ENCODE results near the gene ANKS3.

ANKS3 gene

GRCh38 chr16:4746215-4746614 lies 12.1 kb upstream of the ANKS3 start:
- DNase-seq: no peak
- no peak overlapping the region for H2BK12ac ChIP-seq (ENCODE audit: low read length in 2 of 2)
- peaks cover 2% of the 10 kb centered on the region for H3K79me1 ChIP-seq (replicated peaks; ENCODE audit: low read length, poor library complexity, severe bottlenecking)
- no peak overlapping the region for H2AFZ ChIP-seq (ENCODE audit: low read depth, low read length)
- H2BK15ac ChIP-seq (ENCODE audit: low read depth, poor library complexity, severe bottlenecking): no peak overlapping the region
- H4K8ac ChIP-seq (ENCODE audit: low read length): no peak overlapping the region
- no peaks in the 10 kb centered on the region for H3K9me3 ChIP-seq (ENCODE audit: control insufficient read depth, low read length)
- no peak overlapping the region for H2AK5ac ChIP-seq (ENCODE audit: low read length, severe bottlenecking)
- H3K4me3 ChIP-seq (ENCODE audit: insufficient read depth in 1 of 2, low read depth in 1 of 2, low read length in 2 of 2): no peak overlapping the region
- H3K27ac ChIP-seq (ENCODE audit: low read length, poor library complexity, severe bottlenecking): no peak overlapping the region
- H3K36me3 ChIP-seq (ENCODE audit: control insufficient read depth in 1 of 2, insufficient read depth in 2 of 2, low read depth in 1 of 2, low read length in 2 of 2): peaks cover 10 to 31% of the 10 kb centered on the region in 2 experiments
- H3K4me1 ChIP-seq (ENCODE audit: control insufficient read depth, insufficient read depth, low read depth, low read length): peaks cover 5% of the 10 kb centered on the region
- H2BK120ac ChIP-seq (ENCODE audit: low read depth, low read length): no peak overlapping the region
- H3K4me2 ChIP-seq (ENCODE audit: low read length, poor library complexity, severe bottlenecking): no peak overlapping the region
- H4K91ac ChIP-seq (ENCODE audit: low read length): no peak overlapping the region
- no peaks in the 10 kb centered on the region for H3K27me3 ChIP-seq (ENCODE audit: control insufficient read depth in 1 of 2, insufficient read depth in 1 of 2, low read length in 2 of 2)
- no peak overlapping the region for H3K14ac ChIP-seq (ENCODE audit: low read length in 2 of 2)
- no peak overlapping the region for H3K23ac ChIP-seq (ENCODE audit: low read length in 2 of 2)
- 97% methylated on average over 8 of the region's 8 CpGs for WGBS
- H3K4ac ChIP-seq (ENCODE audit: low read depth in 1 of 2, low read length in 2 of 2): no peak overlapping the region
- H2BK5ac ChIP-seq (ENCODE audit: low read depth, low read length, poor library complexity, severe bottlenecking): no peak overlapping the region
- H3K9ac ChIP-seq (ENCODE audit: low read length): no peak overlapping the region
- H3K18ac ChIP-seq (ENCODE audit: low read depth in 1 of 2, low read length in 2 of 2): no peak overlapping the region

DNA sequence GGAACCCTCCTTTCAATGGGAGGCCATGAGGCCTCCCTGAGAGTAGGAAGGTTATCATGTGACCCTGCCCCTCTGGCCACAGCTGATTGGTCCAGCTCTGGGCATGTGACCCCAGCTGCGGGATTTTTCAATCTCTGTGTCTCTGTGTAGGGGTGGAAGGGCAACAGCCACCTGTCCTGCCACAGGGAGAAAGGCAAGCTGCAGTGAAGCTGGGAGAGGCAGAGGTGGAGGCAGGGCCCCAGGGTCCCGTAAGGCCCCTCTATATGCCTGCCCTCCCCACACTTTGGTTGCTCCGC lies 11.2 kb upstream of the ANKS3 start:
- no peaks in the 10 kb centered on the region for H3K27me3 ChIP-seq (ENCODE audit: control insufficient read depth in 1 of 2, insufficient read depth in 1 of 2, low read length in 2 of 2)
- peaks cover 2 to 25% of the 10 kb centered on the region in 2 experiments for H3K36me3 ChIP-seq (ENCODE audit: control insufficient read depth in 1 of 2, insufficient read depth in 2 of 2, low read depth in 1 of 2, low read length in 2 of 2)
- no peak overlapping the region for H3K18ac ChIP-seq (ENCODE audit: low read depth in 1 of 2, low read length in 2 of 2)
- DNase-seq: no peak
- WGBS: 100% methylated on average over 3 of the region's 3 CpGs
- H3K9ac ChIP-seq (ENCODE audit: low read length): no peak overlapping the region
- no peak overlapping the region for H3K4me3 ChIP-seq (ENCODE audit: insufficient read depth in 1 of 2, low read depth in 1 of 2, low read length in 2 of 2)
- no peak overlapping the region for H3K14ac ChIP-seq (ENCODE audit: low read length in 2 of 2)
- no peak overlapping the region for H2BK12ac ChIP-seq (ENCODE audit: low read length in 2 of 2)
- H4K8ac ChIP-seq (ENCODE audit: low read length): no peak overlapping the region
- no peak overlapping the region for H4K91ac ChIP-seq (ENCODE audit: low read length)
- H3K4me1 ChIP-seq (ENCODE audit: control insufficient read depth, insufficient read depth, low read depth, low read length): peaks cover 5% of the 10 kb centered on the region
- H3K27ac ChIP-seq (ENCODE audit: low read length, poor library complexity, severe bottlenecking): no peak overlapping the region
- H3K4ac ChIP-seq (ENCODE audit: low read depth in 1 of 2, low read length in 2 of 2): no peak overlapping the region
- peaks cover 2% of the 10 kb centered on the region for H3K79me1 ChIP-seq (replicated peaks; ENCODE audit: low read length, poor library complexity, severe bottlenecking)
- H3K9me3 ChIP-seq (ENCODE audit: control insufficient read depth, low read length): no peaks in the 10 kb centered on the region
- H2BK15ac ChIP-seq (ENCODE audit: low read depth, poor library complexity, severe bottlenecking): no peak overlapping the region
- H3K23ac ChIP-seq (ENCODE audit: low read length in 2 of 2): no peak overlapping the region
- H2AK5ac ChIP-seq (ENCODE audit: low read length, severe bottlenecking): no peak overlapping the region
- no peak overlapping the region for H3K4me2 ChIP-seq (ENCODE audit: low read length, poor library complexity, severe bottlenecking)
- H2BK120ac ChIP-seq (ENCODE audit: low read depth, low read length): no peak overlapping the region
- H2BK5ac ChIP-seq (ENCODE audit: low read depth, low read length, poor library complexity, severe bottlenecking): no peak overlapping the region
- no peak overlapping the region for H2AFZ ChIP-seq (ENCODE audit: low read depth, low read length)

DNA sequence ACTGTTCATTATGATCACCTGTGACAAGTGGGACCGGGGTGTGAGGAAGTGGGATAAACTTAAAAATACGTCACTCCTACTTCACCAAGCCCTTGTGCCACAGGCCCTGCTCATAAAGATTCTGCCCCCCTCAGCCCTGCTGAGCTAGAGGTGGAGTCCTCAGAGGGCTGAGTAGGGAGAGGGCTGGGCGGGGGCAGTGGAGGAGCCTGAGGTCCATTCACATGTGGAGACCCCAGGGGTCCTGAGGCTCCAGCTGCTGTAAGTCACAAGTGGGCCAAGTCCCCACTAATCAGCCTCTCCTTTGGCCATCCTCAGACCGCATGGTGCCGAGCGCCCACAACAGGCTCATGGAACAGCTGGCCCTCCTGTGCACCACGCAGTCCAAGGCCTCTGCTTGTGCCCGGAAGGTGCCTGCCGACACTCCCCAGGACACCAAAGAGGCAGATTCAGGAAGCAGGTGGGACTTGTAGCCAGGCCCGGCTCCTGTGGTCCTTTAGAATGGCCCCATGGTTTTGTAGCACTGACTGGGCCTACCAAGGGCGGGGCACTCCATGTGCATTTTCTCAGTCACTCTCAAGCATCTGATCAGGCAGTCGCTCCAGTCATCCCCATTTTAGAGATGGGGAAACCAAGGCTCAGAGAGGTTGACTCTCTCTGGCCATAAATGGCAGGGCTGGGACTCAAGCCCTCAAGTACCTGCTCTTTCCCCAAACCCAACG lies 10.6 kb upstream of the ANKS3 start:
- WGBS: 85% methylated on average over 11 of the region's 13 CpGs

DNA sequence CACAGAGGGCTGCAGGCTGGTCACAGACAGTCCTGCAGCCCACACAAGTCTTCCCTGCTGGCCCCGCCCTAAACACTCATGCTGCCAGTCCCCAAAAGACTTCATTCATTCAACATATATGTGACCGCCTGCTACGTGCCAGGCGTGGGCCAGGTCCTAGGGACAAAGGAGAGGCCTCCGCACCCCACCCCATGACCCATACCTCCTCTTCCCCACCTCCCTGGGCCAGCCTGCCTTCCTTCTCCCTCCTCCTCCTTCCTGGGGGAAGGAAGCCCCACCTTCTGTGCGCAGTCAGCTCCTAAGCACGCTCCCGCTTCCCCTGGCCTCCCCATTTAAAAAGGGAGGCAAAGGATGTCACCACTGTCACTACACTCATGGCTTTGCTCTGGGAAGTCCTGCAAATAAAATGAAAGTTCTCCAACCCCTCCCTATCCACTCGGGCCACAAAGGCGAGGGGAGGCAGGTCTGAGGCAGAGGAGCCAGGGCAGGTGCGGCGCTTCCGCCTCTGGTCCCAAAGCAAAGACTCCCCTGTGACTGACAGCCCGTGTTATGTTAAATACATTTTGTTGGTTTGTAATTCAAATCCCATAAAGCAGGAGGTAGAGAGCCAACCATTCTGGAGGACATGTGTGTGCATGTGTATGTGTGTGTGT lies 9.3 kb upstream of the ANKS3 start:
- H4K8ac ChIP-seq (ENCODE audit: low read length): peak overlapping the region; percentile 7
- H3K36me3 ChIP-seq (ENCODE audit: control insufficient read depth in 1 of 2, insufficient read depth in 2 of 2, low read depth in 1 of 2, low read length in 2 of 2): peaks cover 0 to 8% of the 10 kb centered on the region in 2 experiments
- no peak overlapping the region for H2BK12ac ChIP-seq (ENCODE audit: low read length in 2 of 2)
- no peak overlapping the region for H3K27ac ChIP-seq (ENCODE audit: low read length, poor library complexity, severe bottlenecking)
- peaks cover 5% of the 10 kb centered on the region for H3K4me1 ChIP-seq (ENCODE audit: control insufficient read depth, insufficient read depth, low read depth, low read length)
- no peak overlapping the region for H3K14ac ChIP-seq (ENCODE audit: low read length in 2 of 2)
- no peak overlapping the region for H2AK5ac ChIP-seq (ENCODE audit: low read length, severe bottlenecking)
- H4K91ac ChIP-seq (ENCODE audit: low read length): peak overlapping the region; percentile 2
- H2BK120ac ChIP-seq (ENCODE audit: low read depth, low read length): no peak overlapping the region
- no peaks in the 10 kb centered on the region for H3K9me3 ChIP-seq (ENCODE audit: control insufficient read depth, low read length)
- no peak overlapping the region for H2BK15ac ChIP-seq (ENCODE audit: low read depth, poor library complexity, severe bottlenecking)
- H3K18ac ChIP-seq (ENCODE audit: low read depth in 1 of 2, low read length in 2 of 2): no peak overlapping the region
- no peak overlapping the region for H2BK5ac ChIP-seq (ENCODE audit: low read depth, low read length, poor library complexity, severe bottlenecking)
- H3K23ac ChIP-seq (ENCODE audit: low read length in 2 of 2): no peak overlapping the region
- whole genome bisulfite sequencing: 63% methylated on average over 14 of the region's 14 CpGs
- H3K9ac ChIP-seq (ENCODE audit: low read length): peak overlapping the region; percentile 18
- H3K4me3 ChIP-seq (ENCODE audit: insufficient read depth in 1 of 2, low read depth in 1 of 2, low read length in 2 of 2): peak overlapping the region in 1 of 2 experiments; percentile 54
- H3K27me3 ChIP-seq (ENCODE audit: control insufficient read depth in 1 of 2, insufficient read depth in 1 of 2, low read length in 2 of 2): no peaks in the 10 kb centered on the region
- H3K4ac ChIP-seq (ENCODE audit: low read depth in 1 of 2, low read length in 2 of 2): no peak overlapping the region
- no peak overlapping the region for H3K4me2 ChIP-seq (ENCODE audit: low read length, poor library complexity, severe bottlenecking)
- H2AFZ ChIP-seq (ENCODE audit: low read depth, low read length): no peak overlapping the region
- H3K79me1 ChIP-seq (replicated peaks; ENCODE audit: low read length, poor library complexity, severe bottlenecking): no peaks in the 10 kb centered on the region
- no peak for DNase-seq

More for the DNA sequence above, 10.6 kb upstream of the ANKS3 start:
- peaks cover 5% of the 10 kb centered on the region for H3K4me1 ChIP-seq (ENCODE audit: control insufficient read depth, insufficient read depth, low read depth, low read length)
- H2AK5ac ChIP-seq (ENCODE audit: low read length, severe bottlenecking): no peak overlapping the region
- no peak overlapping the region for H2BK15ac ChIP-seq (ENCODE audit: low read depth, poor library complexity, severe bottlenecking)
- no peaks in the 10 kb centered on the region for H3K79me1 ChIP-seq (replicated peaks; ENCODE audit: low read length, poor library complexity, severe bottlenecking)
- no peak overlapping the region for H2AFZ ChIP-seq (ENCODE audit: low read depth, low read length)
- no peak overlapping the region for H3K4me3 ChIP-seq (ENCODE audit: insufficient read depth in 1 of 2, low read depth in 1 of 2, low read length in 2 of 2)
- H3K4me2 ChIP-seq (ENCODE audit: low read length, poor library complexity, severe bottlenecking): no peak overlapping the region
- H3K18ac ChIP-seq (ENCODE audit: low read depth in 1 of 2, low read length in 2 of 2): no peak overlapping the region
- no peak overlapping the region for H2BK5ac ChIP-seq (ENCODE audit: low read depth, low read length, poor library complexity, severe bottlenecking)
- H3K9me3 ChIP-seq (ENCODE audit: control insufficient read depth, low read length): no peaks in the 10 kb centered on the region
- H3K27me3 ChIP-seq (ENCODE audit: control insufficient read depth in 1 of 2, insufficient read depth in 1 of 2, low read length in 2 of 2): no peaks in the 10 kb centered on the region
- H2BK12ac ChIP-seq (ENCODE audit: low read length in 2 of 2): no peak overlapping the region
- peaks cover 0 to 20% of the 10 kb centered on the region in 2 experiments for H3K36me3 ChIP-seq (ENCODE audit: control insufficient read depth in 1 of 2, insufficient read depth in 2 of 2, low read depth in 1 of 2, low read length in 2 of 2)
- H3K23ac ChIP-seq (ENCODE audit: low read length in 2 of 2): no peak overlapping the region
- H2BK120ac ChIP-seq (ENCODE audit: low read depth, low read length): no peak overlapping the region
- no peak overlapping the region for H3K4ac ChIP-seq (ENCODE audit: low read depth in 1 of 2, low read length in 2 of 2)
- H4K8ac ChIP-seq (ENCODE audit: low read length): no peak overlapping the region
- no peak overlapping the region for H3K9ac ChIP-seq (ENCODE audit: low read length)
- H3K14ac ChIP-seq (ENCODE audit: low read length in 2 of 2): no peak overlapping the region
- H4K91ac ChIP-seq (ENCODE audit: low read length): no peak overlapping the region
- DNase-seq: no peak
- no peak overlapping the region for H3K27ac ChIP-seq (ENCODE audit: low read length, poor library complexity, severe bottlenecking)

Data from mesenchymal stem cell (in vitro differentiated cells and primary cell).